ENCODE measurements around the gene RXYLT1.

DNA sequence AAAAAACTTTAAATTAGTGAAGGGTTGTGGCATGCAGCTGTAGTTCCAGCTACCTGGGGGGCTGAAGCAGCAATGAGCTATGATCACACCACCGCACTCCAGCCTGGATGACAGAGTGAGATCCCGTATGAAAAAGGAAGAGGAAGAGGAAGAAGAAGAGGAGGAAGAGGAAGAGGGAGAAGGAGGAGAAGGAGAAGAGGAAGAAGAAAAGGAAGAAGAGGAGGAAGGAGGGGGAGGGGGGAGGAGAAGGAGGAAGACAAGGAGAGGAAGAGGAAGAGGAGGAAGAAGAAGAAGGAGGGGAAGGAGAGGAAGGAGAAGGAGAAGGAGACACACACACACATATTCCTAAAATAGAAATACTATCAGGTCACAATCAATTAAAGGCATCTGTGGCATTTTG is 32.0 kb downstream of the RXYLT1 start:
- TF ChIP-seq CTCF (IDR thresholded peaks at IDR 0.05; ENCODE audit: insufficient read depth, low read length, poor library complexity, severe bottlenecking): no peak
- no peak for TF ChIP-seq EZH2phosphoT487 (conservative IDR thresholded peaks at IDR 0.05; ENCODE audit: low read length)
